GM04504 (cell line): ENCODE data around the gene RAD51B.

ENCODE experiments used
- DNase-seq: peaks from one replicate; pipeline ENCODE4 v3.0.0-alpha.2; 2012; ENCODE audit warnings: low read depth

RAD51B gene

GRCh38 chr14:68638141-68638999, 818.8 kb downstream of the RAD51B start:
- no peak for DNase-seq

- DNase-seq: no peak
These were observed 819.6 kb downstream of the RAD51B start for GRCh38 chr14:68639000-68639757.

- no peak for DNase-seq
These were observed 820.4 kb downstream of the RAD51B start for GRCh38 chr14:68639758-68640574.

- DNase-seq: no peak
These were observed 824.1 kb downstream of the RAD51B start for GRCh38 chr14:68643673-68644072.

- no peak for DNase-seq
These were observed 824.5 kb downstream of the RAD51B start for GRCh38 chr14:68644101-68644500.

GRCh38 chr14:68645371-68645770, 825.8 kb downstream of the RAD51B start:
- DNase-seq: no peak

GRCh38 chr14:68649476-68650189, 830.1 kb downstream of the RAD51B start:
- no peak for DNase-seq

- DNase-seq: no peak
These were observed 830.9 kb downstream of the RAD51B start for GRCh38 chr14:68650404-68650994.

GRCh38 chr14:68651075-68651474, 831.5 kb downstream of the RAD51B start:
- DNase-seq: no peak

- DNase-seq: no peak
These were observed 832.3 kb downstream of the RAD51B start for GRCh38 chr14:68651652-68652432.

GRCh38 chr14:68652433-68652690, 832.8 kb downstream of the RAD51B start:
- DNase-seq: no peak

GRCh38 chr14:68653108-68653507, 833.5 kb downstream of the RAD51B start:
- DNase-seq: no peak

- DNase-seq: no peak
These were observed 834.2 kb downstream of the RAD51B start for GRCh38 chr14:68653804-68654203.

- no peak for DNase-seq
These were observed 834.9 kb downstream of the RAD51B start for GRCh38 chr14:68654471-68654941.

GRCh38 chr14:68655021-68655831, 835.6 kb downstream of the RAD51B start:
- DNase-seq: no peak

- DNase-seq: no peak
These were observed 836.3 kb downstream of the RAD51B start for GRCh38 chr14:68655911-68656316.

GRCh38 chr14:68656452-68656851, 836.9 kb downstream of the RAD51B start:
- DNase-seq: no peak

GRCh38 chr14:68657300-68658028, 837.9 kb downstream of the RAD51B start:
- DNase-seq: no peak

- no peak for DNase-seq
These were observed 838.5 kb downstream of the RAD51B start for GRCh38 chr14:68658029-68658509.
